HEK293T (cell line): Measurements from ENCODE around the gene MAD1L1.

ENCODE experiments used
- CTCF ChIA-PET: fragments of 350-600 bp; formaldehyde crosslinking; extraction: SDS; loops from one replicate; lab custom pipeline; 2021; ENCODE audit warnings: antibody characterized with exemption, inconsistent platforms; lab: Yijun Ruan, JAX
- POLR2A ChIA-PET: fragments of 350-600 bp; formaldehyde crosslinking; extraction: SDS; loops from one replicate; lab custom pipeline; 2020; ENCODE audit warnings: antibody characterized with exemption, inconsistent platforms; lab: Yijun Ruan, JAX
- DNase-seq: peaks from one replicate; pipeline ENCODE4 v3.0.0; 2012; ENCODE audit warnings: mixed read lengths; ENCODE audit errors: extremely low spot score
- ARNT ChIP-seq: fragments of 450-650 bp; IDR thresholded peaks from 2 replicates; pipeline ENCODE4 v1.6.1; 2017; ENCODE audit warnings: mild to moderate bottlenecking
- BHLHE40 ChIP-seq: fragments of 450-650 bp; IDR thresholded peaks from 2 replicates; pipeline ENCODE4 v1.6.1; 2016; ENCODE audit warnings: mild to moderate bottlenecking, moderate library complexity, borderline replicate concordance
- CTBP1 ChIP-seq: fragments of 450-650 bp; IDR thresholded peaks from 2 replicates; pipeline ENCODE4 v1.6.1; 2016; ENCODE audit warnings: borderline replicate concordance
- ELF4 ChIP-seq: fragments of 450-650 bp; IDR thresholded peaks from 2 replicates; pipeline ENCODE4 v1.6.1; 2017; ENCODE audit warnings: antibody characterized with exemption
- FOXA1 ChIP-seq: fragments of 450-650 bp; IDR thresholded peaks from 2 replicates; pipeline ENCODE4 v1.6.1; 2016; ENCODE audit warnings: mild to moderate bottlenecking
- FOXK2 ChIP-seq: fragments of 450-650 bp; IDR thresholded peaks from 2 replicates; pipeline ENCODE4 v1.6.1; 2016; ENCODE audit warnings: mild to moderate bottlenecking
- FOXM1 ChIP-seq: fragments of 450-650 bp; IDR thresholded peaks from 2 replicates; pipeline ENCODE4 v1.6.1; 2017; ENCODE audit warnings: mild to moderate bottlenecking, borderline replicate concordance
- HDGF ChIP-seq: fragments of 450-650 bp; IDR thresholded peaks from 2 replicates; pipeline ENCODE4 v1.6.1; 2017; ENCODE audit warnings: antibody characterized with exemption, borderline replicate concordance
- L3MBTL2 ChIP-seq: fragments of 450-650 bp; conservative IDR thresholded peaks from 2 replicates; pipeline ENCODE4 v1.6.1; 2016; ENCODE audit warnings: mild to moderate bottlenecking
- LEF1 ChIP-seq: fragments of 450-650 bp; IDR thresholded peaks from 2 replicates; pipeline ENCODE4 v1.6.1; 2017; ENCODE audit warnings: mild to moderate bottlenecking, borderline replicate concordance
- NFRKB ChIP-seq: fragments of 450-650 bp; IDR thresholded peaks from 2 replicates; pipeline ENCODE4 v1.6.1; 2016; ENCODE audit warnings: mild to moderate bottlenecking, moderate library complexity
- SP1 ChIP-seq: fragments of 450-650 bp; IDR thresholded peaks from 2 replicates; pipeline ENCODE4 v1.6.1; 2017
- SUZ12 ChIP-seq: fragments of 450-650 bp; IDR thresholded peaks from 2 replicates; pipeline ENCODE4 v1.6.1; 2016; ENCODE audit warnings: mild to moderate bottlenecking
- TARDBP ChIP-seq: fragments of 450-650 bp; IDR thresholded peaks from 2 replicates; pipeline ENCODE4 v1.6.1; 2016
- ZNF384 ChIP-seq: fragments of 450-650 bp; IDR thresholded peaks from 2 replicates; pipeline ENCODE4 v1.6.1; 2016
- TF ChIP-seq, protein P1 (sequence below): fragments of 450-650 bp; IDR thresholded peaks from 2 replicates; pipeline ENCODE4 v1.6.1; 2016

Gene MAD1L1

DNA sequence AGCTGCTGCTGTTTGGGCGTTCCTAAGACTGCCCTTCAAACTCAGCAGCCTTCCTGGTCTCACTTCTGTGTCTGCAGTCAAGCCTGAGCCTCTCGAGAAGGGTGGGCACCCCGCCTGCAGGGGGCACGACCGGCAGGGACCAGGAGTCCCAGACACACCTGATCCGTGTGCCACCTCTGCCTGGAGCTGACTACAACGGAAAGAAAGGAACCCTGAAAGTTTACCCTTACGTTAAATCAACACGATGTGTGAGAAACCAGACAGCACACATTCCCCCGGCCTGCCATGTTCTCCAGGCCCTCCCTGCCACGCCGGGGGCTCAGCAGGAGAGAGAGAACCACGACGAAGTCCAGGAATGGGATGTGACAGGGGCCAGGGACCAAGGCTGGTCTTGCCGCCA, 5.0 kb downstream of the MAD1L1 start:
- ChIA-PET CTCF (interaction anchor here (0.5 kb wide), 1 partner anchor 12 kb away, joined by 3 read pairs; no protein-coding TSS in a partner anchor), POLR2A (interaction anchor here (0.7 kb wide), 1 partner anchor 14 kb away, joined by 3 read pairs; the partner anchor contains the start of genes MRM2 and NUDT1)
- DNase-seq, result no peak
- no peak for TF ChIP-seq HDGF
- TF ChIP-seq L3MBTL2, result no peak
- TF ChIP-seq FOXK2, result no peak
- TF ChIP-seq LEF1, result no peak
- no peak for TF ChIP-seq ZNF384
- no peak for TF ChIP-seq ELF4
- no peak for TF ChIP-seq BHLHE40
- no peak for TF ChIP-seq NFRKB
- no peak for TF ChIP-seq SP1
- no peak for TF ChIP-seq FOXA1
- TF ChIP-seq CTBP1, result no peak
- TF ChIP-seq FOXM1, result no peak
- no peak for TF ChIP-seq ARNT
- no peak for TF ChIP-seq TARDBP
- no peak for TF ChIP-seq SUZ12
- TF ChIP-seq, protein P1, sequence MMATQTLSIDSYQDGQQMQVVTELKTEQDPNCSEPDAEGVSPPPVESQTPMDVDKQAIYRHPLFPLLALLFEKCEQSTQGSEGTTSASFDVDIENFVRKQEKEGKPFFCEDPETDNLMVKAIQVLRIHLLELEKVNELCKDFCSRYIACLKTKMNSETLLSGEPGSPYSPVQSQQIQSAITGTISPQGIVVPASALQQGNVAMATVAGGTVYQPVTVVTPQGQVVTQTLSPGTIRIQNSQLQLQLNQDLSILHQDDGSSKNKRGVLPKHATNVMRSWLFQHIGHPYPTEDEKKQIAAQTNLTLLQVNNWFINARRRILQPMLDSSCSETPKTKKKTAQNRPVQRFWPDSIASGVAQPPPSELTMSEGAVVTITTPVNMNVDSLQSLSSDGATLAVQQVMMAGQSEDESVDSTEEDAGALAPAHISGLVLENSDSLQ, result no peak

DNA sequence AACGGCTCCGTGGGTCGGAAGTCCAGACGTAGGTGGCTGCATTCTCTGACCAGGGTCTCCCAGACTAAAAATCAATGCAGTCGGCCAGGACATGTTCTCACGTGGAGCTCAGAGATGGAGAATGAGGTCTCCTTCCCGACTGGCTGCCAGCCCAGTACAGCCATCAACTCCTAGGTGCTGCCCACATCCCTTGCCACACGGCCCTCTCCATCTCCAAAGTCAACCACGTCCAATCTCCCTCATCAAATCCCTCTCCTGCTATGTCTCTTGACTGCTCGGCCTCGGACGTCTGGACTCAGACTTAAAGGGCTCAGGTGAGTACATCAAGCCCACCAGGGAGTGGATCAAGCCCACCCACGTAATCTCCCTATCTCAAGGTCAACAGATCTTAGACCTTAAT, 6.9 kb downstream of the MAD1L1 start:
- no peak for TF ChIP-seq SUZ12
- TF ChIP-seq ZNF384, result no peak
- CTCF ChIA-PET, result no interaction called here
- DNase-seq, result no peak
- POLR2A ChIA-PET, result no interaction called here

DNA sequence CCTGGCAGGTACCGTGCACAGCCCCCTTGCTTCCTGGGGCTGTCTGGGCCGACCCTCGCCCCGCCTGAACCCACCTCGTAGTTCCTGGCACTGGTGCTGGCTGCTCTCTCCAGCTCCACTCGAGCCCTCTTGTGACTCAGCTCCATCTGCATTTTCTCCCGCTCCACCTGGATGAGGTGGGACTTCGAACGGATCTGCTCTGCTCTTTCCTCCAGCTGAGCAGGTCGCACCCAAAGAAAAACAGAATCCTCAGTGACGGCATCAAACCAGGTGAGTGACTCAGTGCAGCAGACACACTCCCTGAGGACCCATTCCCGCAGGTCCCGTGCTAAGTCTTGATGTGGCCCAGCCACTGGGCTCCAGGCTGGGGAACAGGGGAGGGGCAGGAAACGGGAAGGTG, 7.4 kb downstream of the MAD1L1 start:
- TF ChIP-seq CTBP1 (no peak), LEF1 (no peak), ARNT (no peak)
- CTCF ChIA-PET, result no interaction called here
- no peak for DNase-seq

DNA sequence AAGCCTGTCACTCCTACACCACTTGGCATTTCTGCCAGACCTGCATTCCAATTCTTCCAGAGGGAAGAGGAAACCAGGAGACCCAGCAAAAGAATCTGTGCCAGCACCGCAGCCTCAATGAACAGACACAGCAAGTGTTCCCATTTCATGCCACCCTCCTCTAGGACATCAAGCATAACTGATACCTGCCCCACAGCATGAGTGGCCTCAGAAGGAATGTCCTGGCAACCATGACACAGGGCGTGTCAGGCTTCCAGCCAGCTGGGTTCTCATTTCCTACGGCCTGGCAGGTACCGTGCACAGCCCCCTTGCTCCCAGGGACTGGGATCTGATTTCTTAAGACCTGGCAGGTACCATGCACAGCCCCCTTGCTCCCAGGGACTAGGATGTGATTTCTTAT, 7.8 kb downstream of the MAD1L1 start:
- CTCF ChIA-PET, result no interaction called here
- POLR2A ChIA-PET, result no interaction called here
- no peak for TF ChIP-seq ARNT
- no peak for TF ChIP-seq FOXM1
- TF ChIP-seq, protein P1, result no peak
- TF ChIP-seq FOXK2, result no peak
- no peak for TF ChIP-seq SP1
- no peak for TF ChIP-seq L3MBTL2
- no peak for TF ChIP-seq CTBP1
- TF ChIP-seq TARDBP, result no peak
- no peak for TF ChIP-seq SUZ12
- TF ChIP-seq ELF4, result no peak
- TF ChIP-seq BHLHE40, result no peak
- no peak for TF ChIP-seq HDGF
- no peak for TF ChIP-seq LEF1
- TF ChIP-seq FOXA1, result no peak
- no peak for TF ChIP-seq ZNF384
- TF ChIP-seq NFRKB, result no peak
- DNase-seq, result no peak

More for the DNA sequence above, 7.4 kb downstream of the MAD1L1 start:
- POLR2A ChIA-PET, result no interaction called here

DNA sequence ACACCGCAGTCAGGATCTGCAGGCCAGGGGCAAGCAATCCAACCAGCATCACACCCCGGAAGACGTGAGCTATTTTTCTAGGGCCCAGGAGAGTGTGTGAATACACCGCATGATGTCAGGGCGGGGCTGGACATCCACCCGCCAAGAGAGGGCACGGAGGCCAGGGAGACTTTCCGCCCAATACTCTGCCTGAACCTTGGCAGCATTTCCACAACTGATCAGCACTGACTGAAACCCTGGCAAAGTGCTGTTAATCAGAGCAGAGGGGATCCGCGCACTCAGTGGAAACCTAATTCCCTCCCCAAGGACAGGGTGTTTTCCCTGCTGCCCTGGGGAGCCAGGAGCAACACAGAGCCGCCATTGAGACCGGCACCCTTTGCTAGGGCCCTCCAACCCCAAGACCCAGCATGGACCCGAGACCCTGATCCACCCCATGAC, 8.2 kb downstream of the MAD1L1 start:
- TF ChIP-seq FOXA1, result no peak
- TF ChIP-seq CTBP1, result no peak
- no peak for TF ChIP-seq ELF4
- no peak for TF ChIP-seq LEF1
- TF ChIP-seq, protein P1, result no peak
- no peak for TF ChIP-seq SP1
- TF ChIP-seq ARNT, result no peak
- no peak for TF ChIP-seq HDGF
- no peak for TF ChIP-seq BHLHE40
- no peak for TF ChIP-seq SUZ12
- no peak for TF ChIP-seq FOXK2
- TF ChIP-seq ZNF384, result no peak
- no peak for TF ChIP-seq L3MBTL2
- TF ChIP-seq TARDBP, result no peak
- no peak for TF ChIP-seq NFRKB
- TF ChIP-seq FOXM1, result no peak
- POLR2A ChIA-PET, result no interaction called here
- CTCF ChIA-PET, result no interaction called here
- no peak for DNase-seq

DNA sequence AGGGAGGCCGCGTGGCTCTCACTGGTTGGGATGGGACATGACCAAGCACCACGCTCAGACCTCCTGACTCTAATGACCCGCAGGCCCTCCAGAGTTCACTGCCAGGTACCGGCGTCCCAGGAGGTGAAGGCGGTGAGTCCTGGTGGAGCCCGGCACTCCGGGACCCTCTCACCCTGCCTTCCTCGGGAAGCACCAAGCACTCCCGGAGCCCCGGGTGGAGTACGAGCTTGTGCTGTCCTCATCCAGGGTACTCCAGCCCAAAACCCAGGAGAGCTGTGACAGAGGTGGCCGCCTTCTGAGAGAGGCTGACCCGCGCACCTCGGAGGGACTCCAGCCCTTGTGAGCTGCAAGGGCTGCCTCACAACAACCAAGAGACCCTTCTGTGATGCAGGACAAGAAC, 9.4 kb downstream of the MAD1L1 start:
- TF ChIP-seq CTBP1, result no peak
- no peak for TF ChIP-seq LEF1
- no peak for TF ChIP-seq FOXA1
- no peak for TF ChIP-seq ELF4
- TF ChIP-seq FOXK2, result no peak
- no peak for TF ChIP-seq L3MBTL2
- no peak for TF ChIP-seq HDGF
- TF ChIP-seq BHLHE40, result no peak
- TF ChIP-seq, protein P1, result no peak
- POLR2A ChIA-PET, result no interaction called here
- DNase-seq, result no peak
- CTCF ChIA-PET, result no interaction called here
